ENCODE measurements around the gene MYO15A.

The MYO15A gene

DNA sequence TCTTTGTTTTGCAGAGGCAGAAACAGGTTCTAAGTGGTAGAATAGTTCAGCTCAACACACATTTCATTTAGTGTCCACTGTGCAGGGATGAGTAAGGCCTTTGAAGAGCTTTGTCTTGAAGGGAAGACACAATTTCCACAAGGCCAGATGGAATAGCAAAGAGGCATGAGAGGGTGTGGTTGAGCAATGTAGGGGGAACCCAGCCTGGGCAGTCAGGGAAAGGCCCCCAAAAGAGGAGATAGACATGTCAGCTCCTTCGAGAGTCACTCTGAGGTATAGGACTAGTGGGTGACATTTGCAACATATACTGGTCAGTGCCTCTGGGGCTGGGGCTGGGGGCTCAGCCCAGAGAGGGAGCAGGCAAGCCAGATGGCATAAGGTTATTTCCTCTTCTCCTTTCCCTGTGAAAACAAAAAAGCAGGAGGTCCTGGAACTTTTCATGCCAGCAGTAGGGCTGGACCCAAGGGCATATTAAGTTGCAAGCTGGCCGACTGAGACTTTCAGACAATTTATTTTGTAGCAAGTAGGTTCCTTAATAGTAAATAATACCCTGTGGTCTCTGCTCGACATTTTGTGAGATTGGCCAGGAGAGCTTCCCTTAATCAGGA is 82.2 kb downstream of the MYO15A start:
- no peaks in the 10 kb centered on the region for H3K9me3 ChIP-seq (ENCODE audit: control insufficient read depth, insufficient read depth, low read depth, low read length)
- H3K4me1 ChIP-seq (ENCODE audit: control insufficient read depth, insufficient read depth, low read length), result peaks cover 35% of the 10 kb centered on the region
- POLR2A ChIA-PET, result interaction anchor here (1.6 kb wide), 1 partner anchor 10 kb away, joined by 5 read pairs; no protein-coding TSS in a partner anchor
- no peak for TF ChIP-seq ZBTB21 (tag by site-specific recombination; IDR thresholded peaks at IDR 0.05)
- TF ChIP-seq, protein P1, sequence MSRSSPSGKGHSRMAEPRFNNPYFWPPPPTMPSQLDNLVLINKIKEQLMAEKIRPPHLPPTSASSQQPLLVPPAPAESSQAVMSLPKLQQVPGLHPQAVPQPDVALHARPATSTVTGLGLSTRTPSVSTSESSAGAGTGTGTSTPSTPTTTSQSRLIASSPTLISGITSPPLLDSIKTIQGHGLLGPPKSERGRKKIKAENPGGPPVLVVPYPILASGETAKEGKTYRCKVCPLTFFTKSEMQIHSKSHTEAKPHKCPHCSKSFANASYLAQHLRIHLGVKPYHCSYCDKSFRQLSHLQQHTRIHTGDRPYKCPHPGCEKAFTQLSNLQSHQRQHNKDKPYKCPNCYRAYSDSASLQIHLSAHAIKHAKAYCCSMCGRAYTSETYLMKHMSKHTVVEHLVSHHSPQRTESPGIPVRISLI (tag by site-specific recombination; IDR thresholded peaks at IDR 0.05), result 0 out of 2 replicates have a peak, but pooled peaks have one; percentile 64
- TF ChIP-seq, protein P2, sequence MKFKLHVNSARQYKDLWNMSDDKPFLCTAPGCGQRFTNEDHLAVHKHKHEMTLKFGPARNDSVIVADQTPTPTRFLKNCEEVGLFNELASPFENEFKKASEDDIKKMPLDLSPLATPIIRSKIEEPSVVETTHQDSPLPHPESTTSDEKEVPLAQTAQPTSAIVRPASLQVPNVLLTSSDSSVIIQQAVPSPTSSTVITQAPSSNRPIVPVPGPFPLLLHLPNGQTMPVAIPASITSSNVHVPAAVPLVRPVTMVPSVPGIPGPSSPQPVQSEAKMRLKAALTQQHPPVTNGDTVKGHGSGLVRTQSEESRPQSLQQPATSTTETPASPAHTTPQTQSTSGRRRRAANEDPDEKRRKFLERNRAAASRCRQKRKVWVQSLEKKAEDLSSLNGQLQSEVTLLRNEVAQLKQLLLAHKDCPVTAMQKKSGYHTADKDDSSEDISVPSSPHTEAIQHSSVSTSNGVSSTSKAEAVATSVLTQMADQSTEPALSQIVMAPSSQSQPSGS (tag by site-specific recombination; IDR thresholded peaks at IDR 0.05; ENCODE audit: low read depth), result no peak
- TF ChIP-seq, protein P3, sequence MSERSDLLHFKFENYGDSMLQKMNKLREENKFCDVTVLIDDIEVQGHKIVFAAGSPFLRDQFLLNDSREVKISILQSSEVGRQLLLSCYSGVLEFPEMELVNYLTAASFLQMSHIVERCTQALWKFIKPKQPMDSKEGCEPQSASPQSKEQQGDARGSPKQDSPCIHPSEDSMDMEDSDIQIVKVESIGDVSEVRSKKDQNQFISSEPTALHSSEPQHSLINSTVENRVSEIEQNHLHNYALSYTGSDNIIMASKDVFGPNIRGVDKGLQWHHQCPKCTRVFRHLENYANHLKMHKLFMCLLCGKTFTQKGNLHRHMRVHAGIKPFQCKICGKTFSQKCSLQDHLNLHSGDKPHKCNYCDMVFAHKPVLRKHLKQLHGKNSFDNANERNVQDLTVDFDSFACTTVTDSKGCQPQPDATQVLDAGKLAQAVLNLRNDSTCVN (tag by site-specific recombination; optimal IDR thresholded peaks at IDR 0.05), result no peak
- no peak overlapping the region for H3K4me3 ChIP-seq (ENCODE audit: low read depth, low read length)
- CTCF ChIA-PET, result interaction anchor here (0.6 to 1.4 kb wide), 8 partner anchors 8 to 770 kb away, joined by 3 to 6 read pairs (median 4); no protein-coding TSS in a partner anchor
- peaks cover 55 to 87% of the 10 kb centered on the region in 2 experiments for H3K36me3 ChIP-seq (ENCODE audit: control insufficient read depth in 2 of 2, insufficient read depth in 1 of 2, low read length in 2 of 2)
- H3K27ac ChIP-seq (ENCODE audit: extremely low read depth, low read depth, low read length), result peak overlapping the region; percentile 3; the same call in 1 of the 2 replicates

DNA sequence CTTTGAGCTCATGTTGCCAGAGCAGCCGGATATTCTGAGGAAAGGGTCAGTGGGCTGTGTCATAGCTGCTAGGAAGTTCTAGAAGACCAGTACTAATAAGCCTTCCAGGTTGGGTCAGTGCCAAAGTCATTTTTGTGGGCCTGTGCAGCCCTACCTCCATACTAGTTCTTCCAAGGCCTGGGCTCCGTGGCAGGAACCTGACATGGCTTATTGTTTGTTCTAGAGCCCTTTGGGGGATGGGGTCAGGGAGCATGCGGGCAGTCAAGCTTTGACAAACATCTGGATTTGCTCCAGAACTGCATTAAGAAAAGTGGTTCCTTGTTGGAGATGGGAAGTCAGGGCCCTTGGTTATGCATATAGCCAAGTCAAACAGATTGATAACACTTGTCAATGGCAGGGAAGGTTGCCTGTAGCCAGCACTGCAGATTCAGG is 82.7 kb downstream of the MYO15A start:
- POLR2A ChIA-PET, result interaction anchor here (1.6 to 3.2 kb wide), 2 partner anchors 8 to 9 kb away, joined by 5 to 24 read pairs; partner anchors contain the start of gene ALKBH5
- CTCF ChIA-PET, result interaction anchor here (1.1 to 1.4 kb wide), 4 partner anchors 19 to 130 kb away, joined by 3 to 8 read pairs (median 4); no protein-coding TSS in a partner anchor
- Histone ChIP-seq H3K9me3 (ENCODE audit: control insufficient read depth, insufficient read depth, low read depth, low read length) (no peaks in the 10 kb centered on the region), H3K36me3 (ENCODE audit: control insufficient read depth in 2 of 2, insufficient read depth in 1 of 2, low read length in 2 of 2) (peaks cover 60 to 87% of the 10 kb centered on the region in 2 experiments), H3K27ac (ENCODE audit: extremely low read depth, low read depth, low read length) (peak overlapping the region; percentile 39; the same call in 1 of the 2 replicates), H3K4me1 (ENCODE audit: control insufficient read depth, insufficient read depth, low read length) (peaks cover 33% of the 10 kb centered on the region), H3K4me3 (ENCODE audit: low read depth, low read length) (no peak overlapping the region)
- TF ChIP-seq, protein P4, sequence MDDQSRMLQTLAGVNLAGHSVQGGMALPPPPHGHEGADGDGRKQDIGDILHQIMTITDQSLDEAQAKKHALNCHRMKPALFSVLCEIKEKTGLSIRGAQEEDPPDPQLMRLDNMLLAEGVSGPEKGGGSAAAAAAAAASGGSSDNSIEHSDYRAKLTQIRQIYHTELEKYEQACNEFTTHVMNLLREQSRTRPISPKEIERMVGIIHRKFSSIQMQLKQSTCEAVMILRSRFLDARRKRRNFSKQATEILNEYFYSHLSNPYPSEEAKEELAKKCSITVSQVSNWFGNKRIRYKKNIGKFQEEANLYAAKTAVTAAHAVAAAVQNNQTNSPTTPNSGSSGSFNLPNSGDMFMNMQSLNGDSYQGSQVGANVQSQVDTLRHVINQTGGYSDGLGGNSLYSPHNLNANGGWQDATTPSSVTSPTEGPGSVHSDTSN (CRISPR knock-in tag; IDR thresholded peaks at IDR 0.05), result no peak
- no peak for TF ChIP-seq TCF7L2 (IDR thresholded peaks at IDR 0.05; ENCODE audit: borderline replicate concordance, low read depth, low read length)
- TF ChIP-seq HOXD13 (CRISPR knock-in tag; IDR thresholded peaks at IDR 0.05; ENCODE audit: borderline replicate concordance), result no peak
- TF ChIP-seq, protein P5, sequence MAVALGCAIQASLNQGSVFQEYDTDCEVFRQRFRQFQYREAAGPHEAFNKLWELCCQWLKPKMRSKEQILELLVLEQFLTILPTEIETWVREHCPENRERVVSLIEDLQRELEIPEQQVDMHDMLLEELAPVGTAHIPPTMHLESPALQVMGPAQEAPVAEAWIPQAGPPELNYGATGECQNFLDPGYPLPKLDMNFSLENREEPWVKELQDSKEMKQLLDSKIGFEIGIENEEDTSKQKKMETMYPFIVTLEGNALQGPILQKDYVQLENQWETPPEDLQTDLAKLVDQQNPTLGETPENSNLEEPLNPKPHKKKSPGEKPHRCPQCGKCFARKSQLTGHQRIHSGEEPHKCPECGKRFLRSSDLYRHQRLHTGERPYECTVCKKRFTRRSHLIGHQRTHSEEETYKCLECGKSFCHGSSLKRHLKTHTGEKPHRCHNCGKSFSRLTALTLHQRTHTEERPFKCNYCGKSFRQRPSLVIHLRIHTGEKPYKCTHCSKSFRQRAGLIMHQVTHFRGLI (tag by site-specific recombination; IDR thresholded peaks at IDR 0.05), result peak; percentile 92

DNA sequence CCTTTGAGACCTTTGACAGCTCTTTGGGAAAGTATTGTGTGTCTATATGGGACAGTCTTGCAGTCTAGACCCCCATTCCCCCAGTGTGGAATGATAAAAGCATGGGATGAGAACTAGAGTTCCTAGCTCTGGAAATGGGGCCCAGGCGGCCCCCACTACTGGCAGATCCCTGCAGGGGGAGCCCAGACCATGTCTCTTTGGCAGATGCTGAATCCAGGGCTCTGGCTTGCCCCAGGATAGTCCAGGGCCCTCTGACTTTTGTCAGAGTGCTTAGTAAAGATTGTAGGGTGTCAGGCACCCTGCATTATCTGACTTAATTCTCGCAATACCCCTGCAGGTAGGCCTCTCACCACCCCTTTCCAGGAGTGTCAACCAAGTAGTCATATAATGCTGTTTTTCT is 83.4 kb downstream of the MYO15A start:
- no peaks in the 10 kb centered on the region for H3K9me3 ChIP-seq (ENCODE audit: control insufficient read depth, insufficient read depth, low read depth, low read length)
- ChIA-PET CTCF (interaction anchor here (0.9 to 2.0 kb wide), 6 partner anchors 11 to 129 kb away, joined by 3 to 9 read pairs (median 4); no protein-coding TSS in a partner anchor), POLR2A (interaction anchor here (1.6 to 3.2 kb wide), 2 partner anchors 8 kb away, joined by 5 to 24 read pairs; partner anchors contain the start of gene ALKBH5)
- peak overlapping the region; percentile 39; the same call in 1 of the 2 replicates for H3K27ac ChIP-seq (ENCODE audit: extremely low read depth, low read depth, low read length)
- H3K4me1 ChIP-seq (ENCODE audit: control insufficient read depth, insufficient read depth, low read length), result peaks cover 26% of the 10 kb centered on the region
- TF ChIP-seq, protein P6, sequence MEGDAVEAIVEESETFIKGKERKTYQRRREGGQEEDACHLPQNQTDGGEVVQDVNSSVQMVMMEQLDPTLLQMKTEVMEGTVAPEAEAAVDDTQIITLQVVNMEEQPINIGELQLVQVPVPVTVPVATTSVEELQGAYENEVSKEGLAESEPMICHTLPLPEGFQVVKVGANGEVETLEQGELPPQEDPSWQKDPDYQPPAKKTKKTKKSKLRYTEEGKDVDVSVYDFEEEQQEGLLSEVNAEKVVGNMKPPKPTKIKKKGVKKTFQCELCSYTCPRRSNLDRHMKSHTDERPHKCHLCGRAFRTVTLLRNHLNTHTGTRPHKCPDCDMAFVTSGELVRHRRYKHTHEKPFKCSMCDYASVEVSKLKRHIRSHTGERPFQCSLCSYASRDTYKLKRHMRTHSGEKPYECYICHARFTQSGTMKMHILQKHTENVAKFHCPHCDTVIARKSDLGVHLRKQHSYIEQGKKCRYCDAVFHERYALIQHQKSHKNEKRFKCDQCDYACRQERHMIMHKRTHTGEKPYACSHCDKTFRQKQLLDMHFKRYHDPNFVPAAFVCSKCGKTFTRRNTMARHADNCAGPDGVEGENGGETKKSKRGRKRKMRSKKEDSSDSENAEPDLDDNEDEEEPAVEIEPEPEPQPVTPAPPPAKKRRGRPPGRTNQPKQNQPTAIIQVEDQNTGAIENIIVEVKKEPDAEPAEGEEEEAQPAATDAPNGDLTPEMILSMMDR (tag by site-specific recombination; IDR thresholded peaks at IDR 0.05), result 0 out of 2 replicates have a peak, but pooled peaks have one; percentile 15
- TF ChIP-seq ZBTB8A (tag by site-specific recombination; IDR thresholded peaks at IDR 0.05) (no peak), ZNF157 (tag by site-specific recombination; IDR thresholded peaks at IDR 0.05) (no peak), ZNF174 (tag by site-specific recombination; IDR thresholded peaks at IDR 0.05) (no peak)
- TF ChIP-seq, protein P7, sequence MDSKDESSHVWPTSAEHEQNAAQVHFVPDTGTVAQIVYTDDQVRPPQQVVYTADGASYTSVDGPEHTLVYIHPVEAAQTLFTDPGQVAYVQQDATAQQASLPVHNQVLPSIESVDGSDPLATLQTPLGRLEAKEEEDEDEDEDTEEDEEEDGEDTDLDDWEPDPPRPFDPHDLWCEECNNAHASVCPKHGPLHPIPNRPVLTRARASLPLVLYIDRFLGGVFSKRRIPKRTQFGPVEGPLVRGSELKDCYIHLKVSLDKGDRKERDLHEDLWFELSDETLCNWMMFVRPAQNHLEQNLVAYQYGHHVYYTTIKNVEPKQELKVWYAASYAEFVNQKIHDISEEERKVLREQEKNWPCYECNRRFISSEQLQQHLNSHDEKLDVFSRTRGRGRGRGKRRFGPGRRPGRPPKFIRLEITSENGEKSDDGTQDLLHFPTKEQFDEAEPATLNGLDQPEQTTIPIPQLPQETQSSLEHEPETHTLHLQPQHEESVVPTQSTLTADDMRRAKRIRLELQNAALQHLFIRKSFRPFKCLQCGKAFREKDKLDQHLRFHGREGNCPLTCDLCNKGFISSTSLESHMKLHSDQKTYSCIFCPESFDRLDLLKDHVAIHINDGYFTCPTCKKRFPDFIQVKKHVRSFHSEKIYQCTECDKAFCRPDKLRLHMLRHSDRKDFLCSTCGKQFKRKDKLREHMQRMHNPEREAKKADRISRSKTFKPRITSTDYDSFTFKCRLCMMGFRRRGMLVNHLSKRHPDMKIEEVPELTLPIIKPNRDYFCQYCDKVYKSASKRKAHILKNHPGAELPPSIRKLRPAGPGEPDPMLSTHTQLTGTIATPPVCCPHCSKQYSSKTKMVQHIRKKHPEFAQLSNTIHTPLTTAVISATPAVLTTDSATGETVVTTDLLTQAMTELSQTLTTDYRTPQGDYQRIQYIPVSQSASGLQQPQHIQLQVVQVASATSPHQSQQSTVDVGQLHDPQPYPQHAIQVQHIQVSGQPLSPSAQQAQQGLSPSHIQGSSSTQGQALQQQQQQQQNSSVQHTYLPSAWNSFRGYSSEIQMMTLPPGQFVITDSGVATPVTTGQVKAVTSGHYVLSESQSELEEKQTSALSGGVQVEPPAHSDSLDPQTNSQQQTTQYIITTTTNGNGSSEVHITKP (tag by site-specific recombination; IDR thresholded peaks at IDR 0.05), result peak; percentile 92
- peaks cover 65 to 87% of the 10 kb centered on the region in 2 experiments for H3K36me3 ChIP-seq (ENCODE audit: control insufficient read depth in 2 of 2, insufficient read depth in 1 of 2, low read length in 2 of 2)
- no peak overlapping the region for H3K4me3 ChIP-seq (ENCODE audit: low read depth, low read length)

All from HEK293 (cell line).